HEK293 (cell line): ENCODE results near the gene CHCHD6.

Experiments used
- CTCF ChIA-PET: fragments of 350-600 bp; formaldehyde crosslinking; extraction: SDS; loops from one replicate; lab custom pipeline; 2021; ENCODE audit warnings: antibody characterized with exemption; lab: Yijun Ruan, JAX
- POLR2A ChIA-PET: fragments of 300-600 bp; formaldehyde crosslinking; extraction: SDS; loops from one replicate; lab custom pipeline; 2020; ENCODE audit warnings: antibody characterized with exemption, inconsistent platforms; lab: Yijun Ruan, JAX
- H3K27ac ChIP-seq: fragments of 200-500 bp; sonication (Bioruptor generic); 2 replicates; pipeline ENCODE4 v1.5.1; 2014; ENCODE audit warnings: low read depth, low read length, control low read depth, inconsistent platforms; ENCODE audit errors: extremely low read depth
- H3K36me3 ChIP-seq, 2 experiments: fragments of 200-500 bp in 1 of 2; sonication (Bioruptor generic) in 1 of 2; 1 replicate in 1 of 2; 2 replicates in 1 of 2; pipeline ENCODE4 v1.5.1; 2014 to 2017; ENCODE audit warnings: inconsistent platforms in 2 of 2, low read length in 2 of 2; ENCODE audit not compliant: control insufficient read depth in 2 of 2, insufficient read depth in 1 of 2
- H3K4me1 ChIP-seq: fragments of 200-500 bp; sonication (Bioruptor generic); 2 replicates; pipeline ENCODE4 v1.5.1; 2014; ENCODE audit warnings: mild to moderate bottlenecking, low read length, inconsistent platforms; ENCODE audit not compliant: control insufficient read depth, insufficient read depth
- H3K4me3 ChIP-seq: 2 replicates; pipeline ENCODE4 v1.5.1; 2011; ENCODE audit warnings: low read depth, mild to moderate bottlenecking, control low read depth, low read length, moderate library complexity
- H3K9me3 ChIP-seq: fragments of 200-500 bp; sonication (Bioruptor generic); 2 replicates; pipeline ENCODE4 v1.5.1; 2014; ENCODE audit warnings: low read depth, low read length, inconsistent platforms; ENCODE audit not compliant: control insufficient read depth, insufficient read depth
- AEBP2 ChIP-seq: fragments of 450-650 bp; formaldehyde crosslinking; IDR thresholded peaks from 2 replicates; pipeline ENCODE4 v1.5.1; 2016; ENCODE audit warnings: missing biosample characterization, missing genetic modification characterization, borderline replicate concordance
- INSM2 ChIP-seq: fragments of 450-650 bp; formaldehyde crosslinking; IDR thresholded peaks from 2 replicates; pipeline ENCODE4 v1.5.1; 2016; ENCODE audit warnings: missing biosample characterization, missing genetic modification characterization
- KLF7 ChIP-seq: fragments of 450-650 bp; formaldehyde crosslinking; IDR thresholded peaks from 2 replicates; pipeline ENCODE4 v1.5.1; 2016; ENCODE audit warnings: missing biosample characterization, missing genetic modification characterization, borderline replicate concordance
- OSR2 ChIP-seq: fragments of 450-650 bp; formaldehyde crosslinking; IDR thresholded peaks from 2 replicates; pipeline ENCODE4 v1.5.1; 2016; ENCODE audit warnings: missing biosample characterization, missing genetic modification characterization
- PRDM10 ChIP-seq: fragments of 450-650 bp; formaldehyde crosslinking; IDR thresholded peaks from 2 replicates; pipeline ENCODE4 v1.5.1; 2016; ENCODE audit warnings: missing biosample characterization, missing genetic modification characterization
- PRDM2 ChIP-seq: fragments of 450-650 bp; formaldehyde crosslinking; IDR thresholded peaks from 2 replicates; pipeline ENCODE4 v1.5.1; 2016; ENCODE audit warnings: missing biosample characterization, missing genetic modification characterization, borderline replicate concordance
- SALL2 ChIP-seq: fragments of 450-650 bp; formaldehyde crosslinking; IDR thresholded peaks from 2 replicates; pipeline ENCODE4 v1.5.0; 2017; ENCODE audit warnings: missing biosample characterization, mild to moderate bottlenecking, missing genetic modification characterization, borderline replicate concordance
- ZFP3 ChIP-seq: fragments of 450-650 bp; formaldehyde crosslinking; IDR thresholded peaks from 2 replicates; pipeline ENCODE4 v1.5.1; 2016; ENCODE audit warnings: low read depth, missing biosample characterization, missing genetic modification characterization
- ZNF169 ChIP-seq: fragments of 450-650 bp; formaldehyde crosslinking; IDR thresholded peaks from 2 replicates; pipeline ENCODE4 v1.5.1; 2016; ENCODE audit warnings: missing biosample characterization, missing genetic modification characterization
- ZNF26 ChIP-seq: fragments of 450-650 bp; formaldehyde crosslinking; IDR thresholded peaks from 2 replicates; pipeline ENCODE4 v1.5.1; 2016; ENCODE audit warnings: missing biosample characterization, missing genetic modification characterization
- ZNF366 ChIP-seq: fragments of 450-650 bp; formaldehyde crosslinking; conservative IDR thresholded peaks from 2 replicates; pipeline ENCODE4 v1.5.1; 2016; ENCODE audit warnings: missing biosample characterization, missing genetic modification characterization
- ZNF654 ChIP-seq: fragments of 450-650 bp; formaldehyde crosslinking; IDR thresholded peaks from 2 replicates; pipeline ENCODE4 v1.5.1; 2016; ENCODE audit warnings: low read depth, missing biosample characterization, missing genetic modification characterization
- ZNF660 ChIP-seq: fragments of 450-650 bp; IDR thresholded peaks from 2 replicates; pipeline ENCODE4 v1.5.1; 2018; ENCODE audit warnings: missing biosample characterization, mild to moderate bottlenecking, missing genetic modification characterization
- ZNF785 ChIP-seq: fragments of 450-650 bp; formaldehyde crosslinking; IDR thresholded peaks from 2 replicates; pipeline ENCODE4 v1.5.1; 2016; ENCODE audit warnings: missing biosample characterization, missing genetic modification characterization

CHCHD6 gene

GRCh38 chr3:126826693-126827092 lies 122.7 kb downstream of the CHCHD6 start:
- H3K36me3 ChIP-seq = no peaks in the 10 kb centered on the region
- H3K4me1 ChIP-seq = no peaks in the 10 kb centered on the region
- POLR2A ChIA-PET = no interaction called here
- TF ChIP-seq INSM2 (tag by site-specific recombination) = no peak
- no peak for TF ChIP-seq ZNF366 (tag by site-specific recombination)
- TF ChIP-seq ZNF660 (tag by site-specific recombination) = no peak
- TF ChIP-seq ZNF169 (tag by site-specific recombination) = no peak
- no peak for TF ChIP-seq OSR2 (tag by site-specific recombination)
- TF ChIP-seq SALL2 (tag by site-specific recombination) = no peak
- no peak for TF ChIP-seq AEBP2 (tag by site-specific recombination)
- no peak for TF ChIP-seq ZNF785 (tag by site-specific recombination)
- TF ChIP-seq PRDM2 (tag by site-specific recombination) = no peak
- no peak for TF ChIP-seq PRDM10 (tag by site-specific recombination)
- TF ChIP-seq ZNF26 (tag by site-specific recombination) = no peak
- TF ChIP-seq ZFP3 = no peak
- no peak for TF ChIP-seq KLF7 (tag by site-specific recombination)
- TF ChIP-seq ZNF654 (tag by site-specific recombination) = no peak
- CTCF ChIA-PET = no interaction called here
- H3K9me3 ChIP-seq = no peaks in the 10 kb centered on the region
- no peak overlapping the region for H3K27ac ChIP-seq
- no peak overlapping the region for H3K4me3 ChIP-seq
